ENCODE data around the gene TMEM52.
A peak's percentile ranks its signal among the peaks of the same experiment; 100 is the strongest.

TMEM52 gene

GRCh38 chr1:1917995-1918900, 831 bp downstream of the TMEM52 start (continued):
- TF ChIP-seq, protein P1, sequence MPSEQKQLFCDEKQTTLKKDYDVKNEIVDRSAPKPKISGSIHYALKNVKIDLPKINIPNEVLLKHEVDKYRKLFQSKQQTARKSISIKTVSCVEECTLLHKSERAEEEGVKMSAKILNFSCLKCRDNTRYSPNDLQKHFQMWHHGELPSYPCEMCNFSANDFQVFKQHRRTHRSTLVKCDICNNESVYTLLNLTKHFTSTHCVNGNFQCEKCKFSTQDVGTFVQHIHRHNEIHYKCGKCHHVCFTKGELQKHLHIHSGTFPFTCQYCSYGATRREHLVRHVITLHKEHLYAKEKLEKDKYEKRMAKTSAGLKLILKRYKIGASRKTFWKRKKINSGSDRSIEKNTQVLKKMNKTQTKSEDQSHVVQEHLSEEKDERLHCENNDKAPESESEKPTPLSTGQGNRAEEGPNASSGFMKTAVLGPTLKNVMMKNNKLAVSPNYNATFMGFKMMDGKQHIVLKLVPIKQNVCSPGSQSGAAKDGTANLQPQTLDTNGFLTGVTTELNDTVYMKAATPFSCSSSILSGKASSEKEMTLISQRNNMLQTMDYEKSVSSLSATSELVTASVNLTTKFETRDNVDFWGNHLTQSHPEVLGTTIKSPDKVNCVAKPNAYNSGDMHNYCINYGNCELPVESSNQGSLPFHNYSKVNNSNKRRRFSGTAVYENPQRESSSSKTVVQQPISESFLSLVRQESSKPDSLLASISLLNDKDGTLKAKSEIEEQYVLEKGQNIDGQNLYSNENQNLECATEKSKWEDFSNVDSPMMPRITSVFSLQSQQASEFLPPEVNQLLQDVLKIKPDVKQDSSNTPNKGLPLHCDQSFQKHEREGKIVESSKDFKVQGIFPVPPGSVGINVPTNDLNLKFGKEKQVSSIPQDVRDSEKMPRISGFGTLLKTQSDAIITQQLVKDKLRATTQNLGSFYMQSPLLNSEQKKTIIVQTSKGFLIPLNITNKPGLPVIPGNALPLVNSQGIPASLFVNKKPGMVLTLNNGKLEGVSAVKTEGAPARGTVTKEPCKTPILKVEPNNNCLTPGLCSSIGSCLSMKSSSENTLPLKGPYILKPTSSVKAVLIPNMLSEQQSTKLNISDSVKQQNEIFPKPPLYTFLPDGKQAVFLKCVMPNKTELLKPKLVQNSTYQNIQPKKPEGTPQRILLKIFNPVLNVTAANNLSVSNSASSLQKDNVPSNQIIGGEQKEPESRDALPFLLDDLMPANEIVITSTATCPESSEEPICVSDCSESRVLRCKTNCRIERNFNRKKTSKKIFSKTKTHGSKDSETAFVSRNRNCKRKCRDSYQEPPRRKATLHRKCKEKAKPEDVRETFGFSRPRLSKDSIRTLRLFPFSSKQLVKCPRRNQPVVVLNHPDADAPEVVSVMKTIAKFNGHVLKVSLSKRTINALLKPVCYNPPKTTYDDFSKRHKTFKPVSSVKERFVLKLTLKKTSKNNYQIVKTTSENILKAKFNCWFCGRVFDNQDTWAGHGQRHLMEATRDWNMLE (tag by site-specific recombination; conservative IDR thresholded peaks at IDR 0.05; ENCODE audit: low read depth) = no peak
- TF ChIP-seq ZFP37 (tag by site-specific recombination; IDR thresholded peaks at IDR 0.05) (no peak), ZNF792 (tag by site-specific recombination; IDR thresholded peaks at IDR 0.05) (no peak), ZNF362 (tag by site-specific recombination; IDR thresholded peaks at IDR 0.05) (no peak), SP3 (tag by site-specific recombination; IDR thresholded peaks at IDR 0.05) (no peak), ZNF473 (tag by site-specific recombination; IDR thresholded peaks at IDR 0.05) (no peak), ZBTB8A (tag by site-specific recombination; IDR thresholded peaks at IDR 0.05) (0 out of 2 replicates have a peak, but pooled peaks have one; percentile 1), ZNF2 (tag by site-specific recombination; IDR thresholded peaks at IDR 0.05) (no peak), ZFHX2 (tag by site-specific recombination; conservative IDR thresholded peaks at IDR 0.05) (0 out of 2 replicates have a peak, but pooled peaks have one; percentile 20), ZBTB6 (tag by site-specific recombination; IDR thresholded peaks at IDR 0.05) (no peak), ZNF211 (tag by site-specific recombination; IDR thresholded peaks at IDR 0.05; ENCODE audit: low read depth) (no peak), ZNF624 (tag by site-specific recombination; IDR thresholded peaks at IDR 0.05) (no peak)

- H3K4me1 ChIP-seq (ENCODE audit: control insufficient read depth, insufficient read depth, low read length) = no peaks in the 10 kb centered on the region
- no peak overlapping the region for H3K4me3 ChIP-seq (ENCODE audit: low read depth, low read length)
- ChIA-PET CTCF (interaction anchor here (0.9 to 1.0 kb wide), 2 partner anchors 9 to 129 kb away, joined by 3 read pairs; no protein-coding TSS in a partner anchor), POLR2A (no interaction called here)
- no peak overlapping the region for H3K27ac ChIP-seq (ENCODE audit: extremely low read depth, low read depth, low read length)
- no peaks in the 10 kb centered on the region for H3K9me3 ChIP-seq (ENCODE audit: control insufficient read depth, insufficient read depth, low read depth, low read length)
- H3K36me3 ChIP-seq (ENCODE audit: control insufficient read depth in 2 of 2, insufficient read depth in 1 of 2, low read length in 2 of 2) = no peaks in the 10 kb centered on the region
- TF ChIP-seq ZBTB8A (tag by site-specific recombination; IDR thresholded peaks at IDR 0.05) = 0 out of 2 replicates have a peak, but pooled peaks have one; percentile 13
- no peak for TF ChIP-seq ZNF707 (tag by site-specific recombination; IDR thresholded peaks at IDR 0.05)
- TF ChIP-seq EGR2 (tag by site-specific recombination; IDR thresholded peaks at IDR 0.05; ENCODE audit: low read depth) = no peak
Measured at GRCh38 chr1:1917304-1917976, 1.6 kb downstream of the TMEM52 start.

- no peak overlapping the region for H3K4me3 ChIP-seq (ENCODE audit: low read depth, low read length)
- no peak overlapping the region for H3K27ac ChIP-seq (ENCODE audit: extremely low read depth, low read depth, low read length)
- no peaks in the 10 kb centered on the region for H3K4me1 ChIP-seq (ENCODE audit: control insufficient read depth, insufficient read depth, low read length)
- no peaks in the 10 kb centered on the region for H3K9me3 ChIP-seq (ENCODE audit: control insufficient read depth, insufficient read depth, low read depth, low read length)
- ChIA-PET POLR2A (no interaction called here), CTCF (no interaction called here)
- H3K36me3 ChIP-seq (ENCODE audit: control insufficient read depth in 2 of 2, insufficient read depth in 1 of 2, low read length in 2 of 2) = no peaks in the 10 kb centered on the region
- TF ChIP-seq, protein P2, sequence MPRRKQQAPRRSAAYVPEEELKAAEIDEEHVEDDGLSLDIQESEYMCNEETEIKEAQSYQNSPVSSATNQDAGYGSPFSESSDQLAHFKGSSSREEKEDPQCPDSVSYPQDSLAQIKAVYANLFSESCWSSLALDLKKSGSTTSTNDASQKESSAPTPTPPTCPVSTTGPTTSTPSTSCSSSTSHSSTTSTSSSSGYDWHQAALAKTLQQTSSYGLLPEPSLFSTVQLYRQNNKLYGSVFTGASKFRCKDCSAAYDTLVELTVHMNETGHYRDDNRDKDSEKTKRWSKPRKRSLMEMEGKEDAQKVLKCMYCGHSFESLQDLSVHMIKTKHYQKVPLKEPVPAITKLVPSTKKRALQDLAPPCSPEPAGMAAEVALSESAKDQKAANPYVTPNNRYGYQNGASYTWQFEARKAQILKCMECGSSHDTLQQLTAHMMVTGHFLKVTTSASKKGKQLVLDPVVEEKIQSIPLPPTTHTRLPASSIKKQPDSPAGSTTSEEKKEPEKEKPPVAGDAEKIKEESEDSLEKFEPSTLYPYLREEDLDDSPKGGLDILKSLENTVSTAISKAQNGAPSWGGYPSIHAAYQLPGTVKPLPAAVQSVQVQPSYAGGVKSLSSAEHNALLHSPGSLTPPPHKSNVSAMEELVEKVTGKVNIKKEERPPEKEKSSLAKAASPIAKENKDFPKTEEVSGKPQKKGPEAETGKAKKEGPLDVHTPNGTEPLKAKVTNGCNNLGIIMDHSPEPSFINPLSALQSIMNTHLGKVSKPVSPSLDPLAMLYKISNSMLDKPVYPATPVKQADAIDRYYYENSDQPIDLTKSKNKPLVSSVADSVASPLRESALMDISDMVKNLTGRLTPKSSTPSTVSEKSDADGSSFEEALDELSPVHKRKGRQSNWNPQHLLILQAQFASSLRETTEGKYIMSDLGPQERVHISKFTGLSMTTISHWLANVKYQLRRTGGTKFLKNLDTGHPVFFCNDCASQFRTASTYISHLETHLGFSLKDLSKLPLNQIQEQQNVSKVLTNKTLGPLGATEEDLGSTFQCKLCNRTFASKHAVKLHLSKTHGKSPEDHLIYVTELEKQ (tag by site-specific recombination; IDR thresholded peaks at IDR 0.05; ENCODE audit: borderline replicate concordance) = no peak
- TF ChIP-seq KLF8 (tag by site-specific recombination; IDR thresholded peaks at IDR 0.05) (no peak), ZFHX2 (tag by site-specific recombination; conservative IDR thresholded peaks at IDR 0.05) (peak; percentile 86), SP2 (tag by site-specific recombination; IDR thresholded peaks at IDR 0.05) (peak; percentile 33), ZNF658 (tag by site-specific recombination; IDR thresholded peaks at IDR 0.05) (no peak)
Measured at GRCh38 chr1:1916851-1917251, 2.2 kb downstream of the TMEM52 start.
